ENCODE measurements around the gene SURF1.

DNA sequence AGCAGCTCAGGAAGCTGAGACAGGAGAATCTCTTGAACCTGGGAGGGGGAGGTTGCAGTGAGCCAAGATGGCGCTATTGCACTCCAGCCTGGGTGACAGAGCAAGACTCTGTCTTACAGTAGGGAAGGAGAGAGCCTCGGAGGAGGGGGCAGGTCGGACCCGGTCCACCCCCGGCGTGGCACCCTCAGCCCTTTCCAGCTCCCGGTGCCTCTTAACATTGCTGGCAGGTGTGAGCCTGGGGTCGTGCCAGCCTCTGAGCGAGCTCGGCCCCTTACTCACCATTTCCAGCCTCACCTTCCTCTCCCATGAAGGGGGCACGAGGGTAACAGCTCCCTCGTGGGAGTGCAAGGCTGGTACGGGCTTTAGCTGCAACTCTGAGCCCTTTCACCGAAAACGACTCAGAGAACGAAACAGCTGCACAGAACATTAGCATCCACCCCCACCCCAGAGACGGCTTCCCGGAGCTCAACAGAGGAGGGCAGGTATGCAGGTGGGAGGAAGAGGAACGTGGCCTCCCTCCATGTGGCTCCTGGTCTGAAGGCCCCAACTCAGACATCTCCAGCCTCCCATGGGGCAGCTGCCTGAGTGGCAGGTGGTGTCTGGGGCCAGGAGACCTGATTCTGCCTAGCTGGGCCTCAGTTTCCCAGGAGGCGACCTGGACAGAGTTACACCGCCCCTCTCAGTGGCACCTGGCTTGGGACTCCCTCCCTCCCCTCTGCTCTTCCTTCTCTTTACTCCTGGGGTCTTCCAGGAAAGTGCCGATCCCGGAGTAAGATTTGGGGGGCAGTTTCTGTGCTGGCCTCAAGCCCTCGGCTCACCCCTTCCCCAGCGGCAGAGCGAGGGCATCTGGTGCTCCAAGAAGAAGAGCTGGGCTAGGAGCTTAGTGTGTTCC lies 52.8 kb downstream of the SURF1 start:
- TF ChIP-seq POLR2A (IDR thresholded peaks at IDR 0.05; ENCODE audit: low read depth, low read length) (no peak), SPI1 (IDR thresholded peaks at IDR 0.05; ENCODE audit: low read depth, low read length) (no peak), POLR2AphosphoS5 (IDR thresholded peaks at IDR 0.05; ENCODE audit: low read depth, low read length) (no peak), TAF1 (IDR thresholded peaks at IDR 0.05; ENCODE audit: low read depth, low read length) (no peak)

All from GM12891 (cell line).